LNCaP clone FGC (cell line): Measurements from ENCODE around the gene SORBS1.

ENCODE experiments used
- DNase-seq: peaks from one replicate; pipeline ENCODE4 v3.0.0-alpha.2; 2011; ENCODE audit warnings: low read depth
- H3K4me3 ChIP-seq: 2 replicates; pipeline ENCODE4 v1.5.1; 2011; ENCODE audit warnings: mild to moderate bottlenecking, low read depth, low read length, control low read depth
- CTCF ChIP-seq: IDR thresholded peaks from 2 replicates; pipeline ENCODE4 v1.5.1; 2012; ENCODE audit warnings: mild to moderate bottlenecking; ENCODE audit not compliant: control insufficient read depth, insufficient read depth; ENCODE audit errors: extremely low read depth

The SORBS1 gene

GRCh38 chr10:95444792-95445191, 116.4 kb downstream of the SORBS1 start:
- H3K4me3 ChIP-seq = no peak overlapping the region
- no peak for DNase-seq
- TF ChIP-seq CTCF = no peak

DNA sequence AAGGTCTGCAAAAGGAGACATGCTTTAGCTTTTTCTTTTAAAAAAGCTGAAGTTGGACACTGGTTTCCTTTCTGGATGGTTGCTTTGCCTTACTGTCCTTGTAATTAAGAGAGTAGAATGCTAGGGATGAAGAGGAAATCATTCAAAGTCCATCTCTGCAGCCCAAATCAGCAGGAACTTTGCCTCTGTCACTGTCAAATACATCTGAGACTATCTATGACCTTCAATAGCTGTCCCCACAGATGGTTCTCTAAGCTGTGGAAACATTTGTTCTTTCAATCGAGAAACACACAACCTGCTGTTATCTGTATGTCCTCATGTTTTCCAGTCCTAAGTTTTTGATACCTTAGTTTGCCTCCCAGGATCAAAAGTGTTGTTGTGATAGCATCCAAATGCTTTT, 117.5 kb downstream of the SORBS1 start:
- no peak for TF ChIP-seq CTCF
- no peak overlapping the region for H3K4me3 ChIP-seq
- no peak for DNase-seq

GRCh38 chr10:95442341-95442740, 118.8 kb downstream of the SORBS1 start:
- no peak for TF ChIP-seq CTCF
- no peak for DNase-seq
- no peak overlapping the region for H3K4me3 ChIP-seq

GRCh38 chr10:95441547-95441923, 119.6 kb downstream of the SORBS1 start:
- no peak overlapping the region for H3K4me3 ChIP-seq
- TF ChIP-seq CTCF = no peak

DNA sequence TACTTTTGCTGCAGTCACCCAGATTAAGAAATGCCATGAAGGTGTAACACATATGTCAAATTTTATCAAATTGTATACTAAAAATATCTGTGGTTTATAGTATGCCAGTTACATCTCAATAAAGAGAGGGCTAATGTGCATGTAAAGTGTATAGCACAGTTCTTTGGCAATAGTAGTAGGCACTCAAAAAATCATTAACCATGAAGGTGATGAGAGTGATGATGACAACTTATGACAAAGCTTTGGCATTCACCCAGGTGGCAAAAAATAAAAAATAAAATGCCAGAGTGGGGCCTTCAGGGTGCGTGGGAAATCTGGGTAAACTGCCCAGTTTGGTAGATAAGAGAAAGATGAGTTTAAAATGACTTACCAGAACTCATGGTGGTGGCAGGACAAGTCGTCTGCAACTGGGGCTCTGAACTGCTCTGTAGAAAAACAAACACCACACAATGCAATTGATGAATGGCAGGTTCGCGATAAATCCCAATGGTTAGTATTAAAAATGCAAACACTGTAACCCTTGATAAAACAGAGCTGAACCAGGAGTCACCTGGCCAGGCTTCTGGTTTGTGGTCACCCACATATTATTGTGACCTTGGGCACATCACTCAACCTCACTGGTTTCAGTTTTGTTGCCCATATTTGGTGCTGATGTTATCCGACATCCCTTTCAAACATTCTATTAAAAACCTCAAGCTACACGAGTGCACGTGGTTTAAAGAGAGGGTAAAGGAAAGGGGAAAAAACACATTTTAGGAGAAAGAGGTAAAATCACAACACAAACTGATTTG, 120.2 kb downstream of the SORBS1 start:
- no peak overlapping the region for H3K4me3 ChIP-seq
- no peak for TF ChIP-seq CTCF
- DNase-seq = no peak

More at GRCh38 chr10:95441547-95441923, 119.6 kb downstream of the SORBS1 start:
- DNase-seq = no peak

DNA sequence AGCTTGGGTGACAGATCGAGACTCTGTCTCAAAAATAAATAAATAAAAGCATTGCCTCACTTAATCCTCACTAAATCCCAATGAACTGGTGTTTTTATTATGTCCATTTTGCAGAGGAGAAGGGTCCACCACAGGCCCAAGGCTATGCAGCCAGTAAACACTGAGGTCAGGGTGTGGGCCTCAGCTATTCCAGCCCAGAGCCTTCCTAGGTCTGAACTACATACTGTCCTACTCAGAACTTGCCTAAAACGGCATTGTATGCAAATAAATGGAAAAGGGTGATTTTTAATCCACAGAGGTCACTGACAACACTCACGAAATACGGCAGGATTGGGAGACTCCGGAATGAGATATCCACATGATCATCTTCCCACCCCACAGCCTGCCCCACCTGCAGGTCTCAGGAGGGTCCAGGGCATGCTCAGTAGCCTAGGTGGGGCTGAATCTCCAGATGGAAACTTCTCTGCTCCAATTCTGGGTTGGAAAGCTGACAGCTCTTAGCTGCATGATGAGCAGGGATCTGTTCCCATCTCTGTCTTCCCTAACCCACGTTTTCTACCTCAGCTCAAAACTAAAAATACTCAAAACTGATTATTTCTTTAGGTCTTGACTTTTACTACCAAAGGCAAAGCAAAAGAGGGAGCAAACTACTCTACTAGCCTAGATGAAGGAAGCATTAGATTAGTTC, 121.0 kb downstream of the SORBS1 start:
- TF ChIP-seq CTCF = no peak
- no peak overlapping the region for H3K4me3 ChIP-seq
- no peak for DNase-seq
